Epithelial cell of esophagus (primary cell): ENCODE data around the gene OR2M7.
"Not testable (repeated sequence)": the region's sequence is repeated elsewhere in the genome, so short reads cannot be mapped to it uniquely, and the experiment has no call there.

ENCODE experiments used
- DNase-seq: peaks from one replicate; pipeline ENCODE4 v3.0.0; 2010; ENCODE audit warnings: low read depth
- H3K4me3 ChIP-seq: 2 replicates; pipeline ENCODE4 v1.5.1; 2011; ENCODE audit warnings: mild to moderate bottlenecking, low read length, control low read depth
- CTCF ChIP-seq: IDR thresholded peaks from 2 replicates; pipeline ENCODE4 v1.5.1; 2011; ENCODE audit warnings: low read depth, mild to moderate bottlenecking, low read length, control low read depth, inconsistent platforms; ENCODE audit not compliant: insufficient read depth; ENCODE audit errors: missing control alignments

The OR2M7 gene

GRCh38 chr1:248348475-248348874, 24.1 kb upstream of the OR2M7 start, which contains the start of gene OR14C36:
TSS of gene OR14C36 (plus strand) at chr1:248348775. CDS start at chr1:248348775, 0 bp downstream.
- TF ChIP-seq CTCF, result no peak
- H3K4me3 ChIP-seq, result no peak within 1 kb of the TSS

GRCh38 chr1:248343451-248343850, 19.1 kb upstream of the OR2M7 start:
- no peak for DNase-seq
- H3K4me3 ChIP-seq, result no peak overlapping the region
- TF ChIP-seq CTCF, result no peak

More at GRCh38 chr1:248348475-248348874, 24.1 kb upstream of the OR2M7 start, which contains the start of gene OR14C36:
- DNase-seq, result no peak

GRCh38 chr1:248316796-248317195, 7.6 kb downstream of the OR2M7 start:
- H3K4me3 ChIP-seq, result no peak overlapping the region
- TF ChIP-seq CTCF, result no peak
- no peak for DNase-seq

- H3K4me3 ChIP-seq, DNase-seq: not testable (repeated sequence)
These were observed 17.6 kb downstream of the OR2M7 start for GRCh38 chr1:248306740-248307139.

GRCh38 chr1:248306103-248306502, 18.3 kb downstream of the OR2M7 start:
- TF ChIP-seq CTCF, result no peak
- H3K4me3 ChIP-seq, result no peak overlapping the region
- no peak for DNase-seq

- H3K4me3 ChIP-seq, DNase-seq: not testable (repeated sequence)
These were observed 18.7 kb downstream of the OR2M7 start for GRCh38 chr1:248305672-248306071.

GRCh38 chr1:248303324-248303723, 21.0 kb downstream of the OR2M7 start, which contains the start of gene OR2T12:
TSS of gene OR2T12 (minus strand) at chr1:248303424. CDS start at chr1:248295578, 7,846 bp downstream.
- DNase-seq, result no peak
- TF ChIP-seq CTCF, result no peak
- no peak within 1 kb of the TSS for H3K4me3 ChIP-seq

- no peak for DNase-seq
- no peak for TF ChIP-seq CTCF
These were observed 36.0 kb downstream of the OR2M7 start for GRCh38 chr1:248288391-248288790.

More at GRCh38 chr1:248288391-248288790, 36.0 kb downstream of the OR2M7 start:
- no peak overlapping the region for H3K4me3 ChIP-seq
